HG03558 (cell line): Measurements from ENCODE around the gene FBXL16.

ENCODE experiments used
- ATAC-seq: cut with Tn5 transposase; IDR thresholded peaks from one replicate; pipeline ENCODE4 v1.9.1; 2021; ENCODE audit warnings: moderate number of reproducible peaks; ENCODE audit not compliant: unreplicated experiment; ENCODE audit errors: extremely low read depth

The FBXL16 gene

GRCh38 chr16:648071-648780 is 57.4 kb downstream of the FBXL16 start:
- ATAC-seq: no peak

GRCh38 chr16:647173-647902 is 58.3 kb downstream of the FBXL16 start:
- ATAC-seq: no peak

- ATAC-seq: no peak
These were observed 58.9 kb downstream of the FBXL16 start for GRCh38 chr16:646679-647172.

GRCh38 chr16:645852-646678 is 59.5 kb downstream of the FBXL16 start:
- ATAC-seq: no peak

GRCh38 chr16:644556-644955 is 61.0 kb downstream of the FBXL16 start:
- ATAC-seq: no peak

- no peak for ATAC-seq
These were observed 62.6 kb downstream of the FBXL16 start for GRCh38 chr16:643050-643368.
